B cell (primary cell): ENCODE data around the gene HNRNPC. TPM values are rescaled to one million over a fixed set of nuclear protein-coding genes. Genes with fewer than 3 reads are reported as not detected.
A peak's percentile ranks its signal among the peaks of the same experiment; 100 is the strongest.

Experiments used
- ATAC-seq: fragments of 200-7000 bp; cut with Tn5 transposase; one replicate; pipeline ENCODE4 v1.10.0; 2021; ENCODE audit warnings: low read depth, mild to moderate bottlenecking, moderate number of reproducible peaks, moderate library complexity
- CTCF ChIA-PET: fragments of 350-600 bp; sonication (Branson Sonifier 250); formaldehyde crosslinking; loops from one replicate; lab custom pipeline; 2021; ENCODE audit warnings: antibody characterized with exemption, inconsistent platforms; lab: Charles Lee
- POLR2A ChIA-PET: fragments of 350-600 bp; sonication (Branson Sonifier 250); formaldehyde crosslinking; loops from one replicate; lab custom pipeline; 2021; ENCODE audit warnings: antibody characterized with exemption; lab: Charles Lee
- DNase-seq: peaks from one replicate; pipeline ENCODE4 v3.0.0; 2013
- H2AFZ ChIP-seq: 2 replicates; pipeline ENCODE4 v1.6.1; 2012; ENCODE audit warnings: mild to moderate bottlenecking, low read depth, low read length; ENCODE audit not compliant: insufficient read depth, poor library complexity, severe bottlenecking
- H3K27ac ChIP-seq, 2 donors: 1 replicate in 1 of 2; 2 replicates in 1 of 2; pipeline ENCODE4 v1.5.1; 2012 to 2013; ENCODE audit warnings: low read length in 2 of 2, mild to moderate bottlenecking in 2 of 2, moderate library complexity in 1 of 2
- H3K27me3 ChIP-seq, 4 experiments: fragments of 200-600 bp in 1 of 4; sonication (generic) in 1 of 4; replicated peaks in 1 of 4; 1 replicate in 2 of 4; 2 replicates in 2 of 4; pipeline versions ENCODE4 v1.6.1 to v1.7.0; 2013 to 2016; ENCODE audit warnings: low read length in 3 of 4, mild to moderate bottlenecking in 2 of 4, mixed read lengths in 1 of 4, moderate library complexity in 1 of 4; ENCODE audit not compliant: insufficient read depth in 4 of 4, control insufficient read depth in 3 of 4; ENCODE audit errors: control extremely low read depth in 1 of 4
- H3K36me3 ChIP-seq, 2 experiments: replicated peaks in 1 of 2; 1 replicate in 1 of 2; 2 replicates in 1 of 2; pipeline versions ENCODE4 v1.6.1 to v1.7.1; 2013; ENCODE audit warnings: low read length in 1 of 2; ENCODE audit not compliant: insufficient read depth in 2 of 2, control insufficient read depth in 1 of 2; ENCODE audit errors: control extremely low read depth in 1 of 2, extremely low read depth in 1 of 2
- H3K4me1 ChIP-seq, 2 donors: fragments of 200-600 bp in 1 of 2; sonication (generic) in 1 of 2; 1 replicate in 1 of 2; 2 replicates in 1 of 2; pipeline versions ENCODE4 v1.5.1 to v1.6.1; 2013 to 2017; ENCODE audit warnings: low read length in 2 of 2; ENCODE audit not compliant: control insufficient read depth in 2 of 2, insufficient read depth in 2 of 2
- H3K4me2 ChIP-seq: replicated peaks from 2 replicates; pipeline ENCODE3; 2012; ENCODE audit warnings: mild to moderate bottlenecking, low read depth, low read length; ENCODE audit not compliant: poor library complexity, severe bottlenecking
- H3K4me3 ChIP-seq, 5 experiments: fragments of 200-600 bp in 1 of 5; sonication (generic) in 1 of 5; 1 replicate in 3 of 5; 2 replicates in 2 of 5; pipeline versions ENCODE4 v1.5.1 to v1.7.0; 2011 to 2016; ENCODE audit warnings: low read length in 4 of 5, mild to moderate bottlenecking in 4 of 5, low read depth in 2 of 5, control low read depth in 1 of 5, moderate library complexity in 1 of 5; ENCODE audit not compliant: insufficient read depth in 1 of 5; ENCODE audit errors: control extremely low read depth in 1 of 5, extremely low read depth in 1 of 5
- H3K79me2 ChIP-seq: fragments of 200-600 bp; sonication (generic); one replicate; pipeline ENCODE4 v1.6.0; 2016; ENCODE audit warnings: low read length; ENCODE audit not compliant: control insufficient read depth, insufficient read depth
- H3K9ac ChIP-seq: fragments of 200-600 bp; sonication (generic); 2 replicates; pipeline ENCODE4 v1.6.1; 2017; ENCODE audit warnings: mild to moderate bottlenecking, low read length, moderate library complexity
- H3K9me3 ChIP-seq, 3 donors: one replicate each; pipeline versions ENCODE4 v1.6.1 to v1.7.1; 2013; ENCODE audit warnings: low read length in 2 of 3; ENCODE audit not compliant: control insufficient read depth in 2 of 3, insufficient read depth in 1 of 3; ENCODE audit errors: control extremely low read depth in 1 of 3
- H4K20me1 ChIP-seq: 2 replicates; pipeline ENCODE4 v1.6.0; 2012; ENCODE audit warnings: mild to moderate bottlenecking, low read length; ENCODE audit not compliant: insufficient read depth, control insufficient read depth, poor library complexity, severe bottlenecking
- H3K27ac Mint-ChIP-seq: one replicate; pipeline ENCODE4 v1.8.0; 2021; ENCODE audit warnings: mixed read lengths
- H3K27me3 Mint-ChIP-seq: one replicate; pipeline ENCODE4 v1.8.0; 2021; ENCODE audit warnings: mixed read lengths
- H3K4me1 Mint-ChIP-seq: one replicate; pipeline ENCODE4 v1.8.0; 2021; ENCODE audit warnings: mixed read lengths
- H3K4me3 Mint-ChIP-seq: one replicate; pipeline ENCODE4 v1.8.0; 2021; ENCODE audit warnings: mixed read lengths
- H3K9me3 Mint-ChIP-seq: one replicate; pipeline ENCODE4 v1.8.0; 2022; ENCODE audit warnings: mixed read lengths; ENCODE audit not compliant: insufficient read depth
- EZH2 ChIP-seq: IDR thresholded peaks from 2 replicates; pipeline ENCODE4 v1.6.1; 2012; ENCODE audit warnings: borderline replicate concordance, low read depth, mild to moderate bottlenecking, moderate library complexity, low read length; ENCODE audit not compliant: insufficient read depth, poor library complexity, severe bottlenecking
- WGBS: methylation state at CpG from one replicate; pipeline ENCODE4 v1.1.5; 2013; ENCODE audit warnings: missing lambda C conversion rate; ENCODE audit not compliant: insufficient coverage; 5-methylcytosine and 5-hydroxymethylcytosine counted together
- intact Hi-C: fragments of 100-400 bp; cut with micrococcal nuclease; formaldehyde crosslinking; loops from one replicate; pipeline ENCODE4 v1.10.0; 2022
- polyA plus RNA-seq: library from polyadenylated mRNA; depleted of rRNA; stranded (reverse); fragments of >200 nt; gene quantifications from 2 replicates; pipeline ENCODE4 v1.2.3, GENCODE V29; 2012
- total RNA-seq, 2 donors: library from RNA; stranded (reverse); fragments of 120-200 nt in 1 of 2; gene quantifications; 1 replicate in 1 of 2; 2 replicates in 1 of 2; pipeline versions ENCODE4 v1.2.3 to v1.2.4, GENCODE V29; 2013 to 2022
- TF ChIP-seq, protein P1 (sequence below): fragments of 200-600 bp; IDR thresholded peaks from one replicate; pipeline ENCODE4 v1.8.0; 2022; ENCODE audit warnings: antibody characterized with exemption, mild to moderate bottlenecking

Gene HNRNPC
- total and polyA plus RNA-seq, 2 donors (not counting 1 experiment from before 2014, with no cell fraction given): 358 to 497 TPM

- 59% methylated on average over 3 of the region's 3 CpGs for WGBS
- Histone ChIP-seq H3K27me3 (no peaks in the 10 kb centered on the region), H3K9me3 (peaks cover 0 to 2% (median 0%) of the 10 kb centered on the region in 3 donors), H3K4me3 (no peak overlapping the region), H4K20me1 (no peaks in the 10 kb centered on the region), H2AFZ (peak overlapping the region; percentile 62), H3K79me2 (no peaks in the 10 kb centered on the region), H3K9ac (no peak overlapping the region), H3K36me3 (no peaks in the 10 kb centered on the region), H3K4me1 (peaks cover 16 to 34% of the 10 kb centered on the region in 2 donors), H3K4me2 (peak overlapping the region; percentile 39), H3K27ac (peak overlapping the region in 1 of 2 donors; percentile 72)
- Mint-ChIP-seq H3K4me1 (peaks cover 21% of the 10 kb centered on the region), H3K27ac (peak overlapping the region; percentile 81), H3K27me3 (peaks cover under 1% of the 10 kb centered on the region), H3K4me3 (peak overlapping the region; percentile 38), H3K9me3 (no peaks in the 10 kb centered on the region)
- DNase-seq (peak; percentile 73), ATAC-seq (peak; percentile 80)
- intact Hi-C loops: loop anchor here (1.0 kb wide), 1 partner anchor 9 kb away; no protein-coding TSS in a partner anchor
- TF ChIP-seq EZH2: no peak
- TF ChIP-seq, protein P1, sequence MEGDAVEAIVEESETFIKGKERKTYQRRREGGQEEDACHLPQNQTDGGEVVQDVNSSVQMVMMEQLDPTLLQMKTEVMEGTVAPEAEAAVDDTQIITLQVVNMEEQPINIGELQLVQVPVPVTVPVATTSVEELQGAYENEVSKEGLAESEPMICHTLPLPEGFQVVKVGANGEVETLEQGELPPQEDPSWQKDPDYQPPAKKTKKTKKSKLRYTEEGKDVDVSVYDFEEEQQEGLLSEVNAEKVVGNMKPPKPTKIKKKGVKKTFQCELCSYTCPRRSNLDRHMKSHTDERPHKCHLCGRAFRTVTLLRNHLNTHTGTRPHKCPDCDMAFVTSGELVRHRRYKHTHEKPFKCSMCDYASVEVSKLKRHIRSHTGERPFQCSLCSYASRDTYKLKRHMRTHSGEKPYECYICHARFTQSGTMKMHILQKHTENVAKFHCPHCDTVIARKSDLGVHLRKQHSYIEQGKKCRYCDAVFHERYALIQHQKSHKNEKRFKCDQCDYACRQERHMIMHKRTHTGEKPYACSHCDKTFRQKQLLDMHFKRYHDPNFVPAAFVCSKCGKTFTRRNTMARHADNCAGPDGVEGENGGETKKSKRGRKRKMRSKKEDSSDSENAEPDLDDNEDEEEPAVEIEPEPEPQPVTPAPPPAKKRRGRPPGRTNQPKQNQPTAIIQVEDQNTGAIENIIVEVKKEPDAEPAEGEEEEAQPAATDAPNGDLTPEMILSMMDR: no peak
- ChIA-PET POLR2A (interaction anchor here (0.6 to 1.2 kb wide), 2 partner anchors 43 to 49 kb away, joined by 3 read pairs; no protein-coding TSS in a partner anchor), CTCF (no interaction called here)
Measured at GRCh38 chr14:21317398-21317797, 48.2 kb upstream of the HNRNPC start.

DNA sequence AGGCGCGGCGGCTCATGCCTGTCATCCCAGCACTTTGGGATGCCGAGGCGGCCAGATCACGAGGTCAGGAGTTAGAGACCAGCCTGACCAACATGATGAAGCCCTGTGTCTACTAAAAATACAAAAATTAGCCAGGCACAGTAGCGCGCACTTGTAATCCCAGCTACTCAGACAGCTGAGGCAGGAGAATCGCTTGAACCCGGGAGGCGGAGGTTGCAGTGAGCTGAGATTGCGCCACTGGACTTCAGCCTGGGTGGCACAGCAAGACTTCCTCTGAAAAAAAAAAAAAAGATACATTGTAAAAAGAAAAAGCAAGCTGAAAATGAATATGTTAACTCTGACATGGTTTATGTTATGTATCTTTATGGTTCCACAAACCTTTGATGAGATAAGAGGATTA is 44.3 kb upstream of the HNRNPC start:
- peaks cover 0 to 2% (median 0%) of the 10 kb centered on the region in 3 donors for H3K9me3 ChIP-seq
- 93% methylated on average over 11 of the region's 12 CpGs for whole genome bisulfite sequencing
- H3K79me2 ChIP-seq: no peaks in the 10 kb centered on the region
- no peak for ATAC-seq
- Mint-ChIP-seq H3K9me3 (no peaks in the 10 kb centered on the region), H3K27me3 (no peaks in the 10 kb centered on the region), H3K4me1 (peaks cover 22% of the 10 kb centered on the region), H3K4me3 (no peak overlapping the region), H3K27ac (no peak overlapping the region)
- no peak overlapping the region for H3K4me2 ChIP-seq
- DNase-seq: no peak
- TF ChIP-seq EZH2: no peak
- TF ChIP-seq, protein P1: no peak
- no peak overlapping the region for H3K4me3 ChIP-seq
- no peak overlapping the region for H3K27ac ChIP-seq
- H3K36me3 ChIP-seq: no peaks in the 10 kb centered on the region
- H2AFZ ChIP-seq: no peak overlapping the region
- intact Hi-C loops: no loop called here
- peaks cover 18 to 35% of the 10 kb centered on the region in 2 donors for H3K4me1 ChIP-seq
- CTCF ChIA-PET: interaction anchor here (0.6 kb wide), 1 partner anchor 155 kb away, joined by 3 read pairs; no protein-coding TSS in a partner anchor
- H3K27me3 ChIP-seq: no peaks in the 10 kb centered on the region
- POLR2A ChIA-PET: interaction anchor here (0.5 kb wide), 1 partner anchor 24 kb away, joined by 5 read pairs; no protein-coding TSS in a partner anchor
- no peaks in the 10 kb centered on the region for H4K20me1 ChIP-seq
- no peak overlapping the region for H3K9ac ChIP-seq
